ENCODE data around the gene MBD4.

MBD4 gene

GRCh38 chr3:129404130-129404529 is 35.6 kb downstream of the MBD4 start:
- H3K4me1 ChIP-seq (ENCODE audit: control insufficient read depth in 1 of 2, insufficient read depth in 2 of 2, low read length in 2 of 2): no peaks in the 10 kb centered on the region
- no peak overlapping the region for H3K23ac ChIP-seq (ENCODE audit: low read length)
- H3K36me3 ChIP-seq (ENCODE audit: control insufficient read depth in 1 of 2, insufficient read depth in 2 of 2, low read length in 2 of 2): no peaks in the 10 kb centered on the region
- no peak overlapping the region for H3K4me2 ChIP-seq (ENCODE audit: low read length)
- peaks cover 1% of the 10 kb centered on the region for H3K9me3 ChIP-seq (ENCODE audit: insufficient read depth, low read depth, low read length)
- no peak overlapping the region for H3K4me3 ChIP-seq (ENCODE audit: low read depth, low read length)
- H2BK120ac ChIP-seq (ENCODE audit: insufficient read depth, low read length, poor library complexity): no peak overlapping the region
- H3K4ac ChIP-seq (ENCODE audit: low read depth, low read length): no peak overlapping the region
- no peak overlapping the region for H3K27ac ChIP-seq (ENCODE audit: low read depth, low read length)
- no peak overlapping the region for H4K8ac ChIP-seq (ENCODE audit: low read depth, low read length)
- no CpG with 5 or more reads among the region's 8 CpGs for WGBS (ENCODE audit: extremely low coverage, insufficient coverage, insufficient read length)
- H2BK12ac ChIP-seq (ENCODE audit: low read length): no peak overlapping the region
- no peak overlapping the region for H4K91ac ChIP-seq (ENCODE audit: low read depth, low read length)
- H3K18ac ChIP-seq (ENCODE audit: low read length): no peak overlapping the region
- no peak overlapping the region for H3K14ac ChIP-seq (ENCODE audit: low read length)
- peaks cover under 1% of the 10 kb centered on the region for H3K79me2 ChIP-seq (ENCODE audit: control insufficient read depth, insufficient read depth, low read length, poor library complexity)
- peaks cover under 1% of the 10 kb centered on the region for H3K79me1 ChIP-seq (ENCODE audit: low read length)
- no peak overlapping the region for H2AK5ac ChIP-seq (ENCODE audit: low read length)
- H2AFZ ChIP-seq (ENCODE audit: insufficient read depth, low read length, poor library complexity): no peak overlapping the region
- no peak overlapping the region for H3K9ac ChIP-seq (ENCODE audit: low read length)
- no peak overlapping the region for H4K12ac ChIP-seq (ENCODE audit: low read depth, low read length)
- no peak for DNase-seq
- no peaks in the 10 kb centered on the region for H3K27me3 ChIP-seq (ENCODE audit: insufficient read depth, low read length)
- no peak overlapping the region for H2BK5ac ChIP-seq (ENCODE audit: low read depth, low read length, poor library complexity)

DNA sequence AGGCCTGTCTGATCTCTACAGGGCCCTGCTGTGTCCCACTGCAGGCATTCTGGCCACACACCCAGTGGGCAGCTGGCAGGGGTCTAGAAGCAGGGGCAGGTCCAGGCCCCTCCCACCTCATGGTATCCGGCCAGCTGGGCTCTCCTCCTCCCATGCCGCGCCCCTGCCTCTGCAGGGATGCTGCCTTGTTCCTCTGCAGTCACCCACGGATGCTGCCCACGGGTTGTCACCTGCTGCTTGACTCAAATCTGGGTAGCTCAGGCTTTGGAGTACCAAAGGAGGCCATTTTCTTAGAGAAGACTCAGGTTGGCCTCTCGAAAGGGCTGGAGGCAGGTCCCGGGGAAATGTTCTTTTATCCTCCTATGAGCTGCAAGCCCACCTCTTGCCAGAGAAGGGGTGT is 36.3 kb downstream of the MBD4 start:
- H2BK5ac ChIP-seq (ENCODE audit: low read depth, low read length, poor library complexity): no peak overlapping the region
- no peak overlapping the region for H4K91ac ChIP-seq (ENCODE audit: low read depth, low read length)
- H3K18ac ChIP-seq (ENCODE audit: low read length): no peak overlapping the region
- no peaks in the 10 kb centered on the region for H3K27me3 ChIP-seq (ENCODE audit: insufficient read depth, low read length)
- H3K79me1 ChIP-seq (ENCODE audit: low read length): peaks cover 4% of the 10 kb centered on the region
- no peak overlapping the region for H3K4me2 ChIP-seq (ENCODE audit: low read length)
- no peak overlapping the region for H4K8ac ChIP-seq (ENCODE audit: low read depth, low read length)
- H3K4me1 ChIP-seq (ENCODE audit: control insufficient read depth in 1 of 2, insufficient read depth in 2 of 2, low read length in 2 of 2): peaks cover 1 to 3% of the 10 kb centered on the region in 2 experiments
- no peak overlapping the region for H3K9ac ChIP-seq (ENCODE audit: low read length)
- H3K79me2 ChIP-seq (ENCODE audit: control insufficient read depth, insufficient read depth, low read length, poor library complexity): peaks cover 7% of the 10 kb centered on the region
- no peak overlapping the region for H3K27ac ChIP-seq (ENCODE audit: low read depth, low read length)
- H3K4ac ChIP-seq (ENCODE audit: low read depth, low read length): no peak overlapping the region
- H2AK5ac ChIP-seq (ENCODE audit: low read length): no peak overlapping the region
- no peaks in the 10 kb centered on the region for H3K36me3 ChIP-seq (ENCODE audit: control insufficient read depth in 1 of 2, insufficient read depth in 2 of 2, low read length in 2 of 2)
- H3K4me3 ChIP-seq (ENCODE audit: low read depth, low read length): peak overlapping the region; percentile 48
- no peak overlapping the region for H3K23ac ChIP-seq (ENCODE audit: low read length)
- peaks cover 1% of the 10 kb centered on the region for H3K9me3 ChIP-seq (ENCODE audit: insufficient read depth, low read depth, low read length)
- H2BK120ac ChIP-seq (ENCODE audit: insufficient read depth, low read length, poor library complexity): no peak overlapping the region
- no peak overlapping the region for H3K14ac ChIP-seq (ENCODE audit: low read length)
- H4K12ac ChIP-seq (ENCODE audit: low read depth, low read length): no peak overlapping the region
- no peak for DNase-seq
- WGBS (ENCODE audit: extremely low coverage, insufficient coverage, insufficient read length): no CpG with 5 or more reads among the region's 7 CpGs
- H2AFZ ChIP-seq (ENCODE audit: insufficient read depth, low read length, poor library complexity): no peak overlapping the region
- no peak overlapping the region for H2BK12ac ChIP-seq (ENCODE audit: low read length)

- Histone ChIP-seq H2AK5ac (ENCODE audit: low read length) (no peak overlapping the region), H3K4ac (ENCODE audit: low read depth, low read length) (no peak overlapping the region), H3K23ac (ENCODE audit: low read length) (no peak overlapping the region), H3K27ac (ENCODE audit: low read depth, low read length) (no peak overlapping the region), H3K27me3 (ENCODE audit: insufficient read depth, low read length) (no peaks in the 10 kb centered on the region), H2AFZ (ENCODE audit: insufficient read depth, low read length, poor library complexity) (no peak overlapping the region), H3K4me2 (ENCODE audit: low read length) (no peak overlapping the region), H3K18ac (ENCODE audit: low read length) (no peak overlapping the region), H2BK5ac (ENCODE audit: low read depth, low read length, poor library complexity) (no peak overlapping the region), H4K91ac (ENCODE audit: low read depth, low read length) (no peak overlapping the region), H3K79me2 (ENCODE audit: control insufficient read depth, insufficient read depth, low read length, poor library complexity) (peaks cover 10% of the 10 kb centered on the region), H2BK12ac (ENCODE audit: low read length) (no peak overlapping the region), H4K12ac (ENCODE audit: low read depth, low read length) (no peak overlapping the region), H3K79me1 (ENCODE audit: low read length) (peaks cover 4% of the 10 kb centered on the region), H3K9me3 (ENCODE audit: insufficient read depth, low read depth, low read length) (peaks cover 1% of the 10 kb centered on the region), H4K8ac (ENCODE audit: low read depth, low read length) (no peak overlapping the region), H3K9ac (ENCODE audit: low read length) (no peak overlapping the region), H3K14ac (ENCODE audit: low read length) (no peak overlapping the region), H2BK120ac (ENCODE audit: insufficient read depth, low read length, poor library complexity) (no peak overlapping the region), H3K4me3 (ENCODE audit: low read depth, low read length) (no peak overlapping the region), H3K36me3 (ENCODE audit: control insufficient read depth in 1 of 2, insufficient read depth in 2 of 2, low read length in 2 of 2) (no peaks in the 10 kb centered on the region), H3K4me1 (ENCODE audit: control insufficient read depth in 1 of 2, insufficient read depth in 2 of 2, low read length in 2 of 2) (peaks cover 3 to 7% of the 10 kb centered on the region in 2 experiments)
- no peak for DNase-seq
- no CpG with 5 or more reads among the region's 4 CpGs for WGBS (ENCODE audit: extremely low coverage, insufficient coverage, insufficient read length)
These were observed 37.1 kb downstream of the MBD4 start for GRCh38 chr3:129402616-129403015.

DNA sequence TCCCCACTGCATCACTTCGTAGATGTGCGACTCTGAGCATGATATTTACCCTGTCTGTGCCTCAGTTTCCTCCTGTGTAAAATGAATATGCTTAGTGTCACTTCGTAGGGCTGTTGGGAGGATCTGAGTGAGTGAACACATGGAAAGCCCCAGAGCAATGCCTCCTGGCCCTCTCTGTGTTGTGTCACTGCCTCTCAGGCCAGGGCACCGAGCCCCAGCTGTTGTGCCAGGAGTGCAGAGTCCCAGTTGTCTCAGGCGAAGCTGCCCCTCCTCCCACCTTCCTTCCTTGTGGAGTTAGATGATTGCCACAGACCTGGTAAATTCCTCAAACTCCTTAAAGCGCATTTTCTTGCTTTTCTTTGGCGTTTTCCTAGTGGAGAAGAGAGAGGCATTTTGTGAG is 37.5 kb downstream of the MBD4 start:
- Histone ChIP-seq H3K9me3 (ENCODE audit: insufficient read depth, low read depth, low read length) (peaks cover 1% of the 10 kb centered on the region), H2BK12ac (ENCODE audit: low read length) (no peak overlapping the region), H3K4me2 (ENCODE audit: low read length) (no peak overlapping the region), H3K36me3 (ENCODE audit: control insufficient read depth in 1 of 2, insufficient read depth in 2 of 2, low read length in 2 of 2) (no peaks in the 10 kb centered on the region), H3K4ac (ENCODE audit: low read depth, low read length) (no peak overlapping the region), H3K27ac (ENCODE audit: low read depth, low read length) (no peak overlapping the region), H4K12ac (ENCODE audit: low read depth, low read length) (no peak overlapping the region), H3K9ac (ENCODE audit: low read length) (no peak overlapping the region), H3K79me1 (ENCODE audit: low read length) (peaks cover 4% of the 10 kb centered on the region), H4K91ac (ENCODE audit: low read depth, low read length) (no peak overlapping the region), H2AFZ (ENCODE audit: insufficient read depth, low read length, poor library complexity) (no peak overlapping the region), H4K8ac (ENCODE audit: low read depth, low read length) (no peak overlapping the region), H2BK5ac (ENCODE audit: low read depth, low read length, poor library complexity) (no peak overlapping the region), H3K27me3 (ENCODE audit: insufficient read depth, low read length) (no peaks in the 10 kb centered on the region), H3K4me3 (ENCODE audit: low read depth, low read length) (no peak overlapping the region), H3K14ac (ENCODE audit: low read length) (no peak overlapping the region), H2BK120ac (ENCODE audit: insufficient read depth, low read length, poor library complexity) (no peak overlapping the region), H2AK5ac (ENCODE audit: low read length) (no peak overlapping the region), H3K23ac (ENCODE audit: low read length) (no peak overlapping the region), H3K4me1 (ENCODE audit: control insufficient read depth in 1 of 2, insufficient read depth in 2 of 2, low read length in 2 of 2) (peaks cover 3 to 10% of the 10 kb centered on the region in 2 experiments), H3K79me2 (ENCODE audit: control insufficient read depth, insufficient read depth, low read length, poor library complexity) (peaks cover 14% of the 10 kb centered on the region), H3K18ac (ENCODE audit: low read length) (no peak overlapping the region)
- no CpG with 5 or more reads among the region's 7 CpGs for WGBS (ENCODE audit: extremely low coverage, insufficient coverage, insufficient read length)
- DNase-seq: no peak

Measured in trophoblast cell (in vitro differentiated cells and primary cell).